KMS-11 (cell line): Measurements from ENCODE around the gene SPEM1.
"Not testable (repeated sequence)": the region's sequence is repeated elsewhere in the genome, so short reads cannot be mapped to it uniquely, and the experiment has no call there.

ENCODE experiments used
- H2AFZ ChIP-seq: fragments of 200-600 bp; sonication (generic); 2 replicates; pipeline ENCODE4 v1.6.1; 2016; ENCODE audit warnings: antibody characterized with exemption, mixed run types, low read depth
- H3K27ac ChIP-seq: fragments of 200-600 bp; sonication (generic); 2 replicates; pipeline ENCODE4 v1.6.1; 2016; ENCODE audit warnings: mild to moderate bottlenecking, mixed run types
- H3K27me3 ChIP-seq: fragments of 200-600 bp; sonication (generic); 2 replicates; pipeline ENCODE4 v1.6.1; 2017; ENCODE audit warnings: mild to moderate bottlenecking, low read depth, mixed run types, moderate library complexity; ENCODE audit not compliant: insufficient read depth
- H3K36me3 ChIP-seq: fragments of 200-600 bp; sonication (generic); 2 replicates; pipeline ENCODE4 v1.6.1; 2017; ENCODE audit warnings: mild to moderate bottlenecking, mixed run types; ENCODE audit not compliant: insufficient read depth
- H3K4me1 ChIP-seq: fragments of 200-600 bp; sonication (generic); 2 replicates; pipeline ENCODE4 v1.6.1; 2016; ENCODE audit warnings: mild to moderate bottlenecking, low read depth, mixed run types; ENCODE audit not compliant: poor library complexity, severe bottlenecking
- H3K4me2 ChIP-seq: fragments of 200-600 bp; sonication (generic); 2 replicates; pipeline ENCODE4 v1.7.0; 2016; ENCODE audit warnings: mild to moderate bottlenecking, mixed run types
- H3K4me3 ChIP-seq: fragments of 200-600 bp; sonication (generic); IDR thresholded peaks from 2 replicates; pipeline ENCODE4 v1.6.1; 2017; ENCODE audit warnings: low read depth, low read length, mixed read lengths; ENCODE audit not compliant: insufficient read depth
- H3K79me2 ChIP-seq: fragments of 200-600 bp; sonication (generic); 2 replicates; pipeline ENCODE4 v1.6.1; 2016; ENCODE audit warnings: low read depth, mixed run types; ENCODE audit not compliant: insufficient read depth
- H3K9ac ChIP-seq: fragments of 200-600 bp; sonication (generic); 2 replicates; pipeline ENCODE4 v1.6.1; 2016; ENCODE audit warnings: mild to moderate bottlenecking, mixed run types
- H4K20me1 ChIP-seq: fragments of 200-600 bp; sonication (generic); 2 replicates; pipeline ENCODE4 v1.6.1; 2016; ENCODE audit warnings: mild to moderate bottlenecking, mixed run types; ENCODE audit not compliant: insufficient read depth
- CTCF ChIP-seq: fragments of 200-600 bp; sonication (generic); conservative IDR thresholded peaks from 2 replicates; pipeline ENCODE4 v1.6.1; 2017; ENCODE audit warnings: low read depth, mild to moderate bottlenecking, antibody characterized with exemption, low read length, moderate library complexity, mixed read lengths

Gene SPEM1

GRCh38 chr17:7468804-7469389 is 48.8 kb downstream of the SPEM1 start:
- H3K27ac ChIP-seq = no peak overlapping the region
- no peak overlapping the region for H2AFZ ChIP-seq
- no peaks in the 10 kb centered on the region for H4K20me1 ChIP-seq
- H3K27me3 ChIP-seq = no peaks in the 10 kb centered on the region
- H3K4me3 ChIP-seq = no peak overlapping the region
- no peaks in the 10 kb centered on the region for H3K79me2 ChIP-seq
- no peaks in the 10 kb centered on the region for H3K36me3 ChIP-seq
- no peak for TF ChIP-seq CTCF
- no peak overlapping the region for H3K4me2 ChIP-seq
- no peak overlapping the region for H3K9ac ChIP-seq
- no peaks in the 10 kb centered on the region for H3K4me1 ChIP-seq

- not testable (repeated sequence) for H3K4me2 ChIP-seq, H3K9ac ChIP-seq, H3K4me1 ChIP-seq, H2AFZ ChIP-seq, H3K27ac ChIP-seq, H3K4me3 ChIP-seq, H4K20me1 ChIP-seq, H3K36me3 ChIP-seq, H3K27me3 ChIP-seq, H3K79me2 ChIP-seq
Observed at GRCh38 chr17:7469843-7470242, 49.7 kb downstream of the SPEM1 start.

- not testable (repeated sequence) for H3K4me3 ChIP-seq, H2AFZ ChIP-seq, H3K27ac ChIP-seq, H3K79me2 ChIP-seq, H3K36me3 ChIP-seq, H3K27me3 ChIP-seq, H3K4me1 ChIP-seq, H3K9ac ChIP-seq, H3K4me2 ChIP-seq, H4K20me1 ChIP-seq
Observed at GRCh38 chr17:7470457-7470973, 50.4 kb downstream of the SPEM1 start.
